SKM-1 treated with dmso at 0.1 percent for 144 hours (cell line): ENCODE data around the gene FBXO47.

Source experiments
- DNase-seq: peaks from one replicate; lab custom pipeline; 2025; ENCODE audit not compliant: unreplicated experiment; lab: John Stamatoyannopoulos, UW

The FBXO47 gene

GRCh38 chr17:38906460-38907228 is 60.6 kb downstream of the FBXO47 start:
- no peak for DNase-seq

DNA sequence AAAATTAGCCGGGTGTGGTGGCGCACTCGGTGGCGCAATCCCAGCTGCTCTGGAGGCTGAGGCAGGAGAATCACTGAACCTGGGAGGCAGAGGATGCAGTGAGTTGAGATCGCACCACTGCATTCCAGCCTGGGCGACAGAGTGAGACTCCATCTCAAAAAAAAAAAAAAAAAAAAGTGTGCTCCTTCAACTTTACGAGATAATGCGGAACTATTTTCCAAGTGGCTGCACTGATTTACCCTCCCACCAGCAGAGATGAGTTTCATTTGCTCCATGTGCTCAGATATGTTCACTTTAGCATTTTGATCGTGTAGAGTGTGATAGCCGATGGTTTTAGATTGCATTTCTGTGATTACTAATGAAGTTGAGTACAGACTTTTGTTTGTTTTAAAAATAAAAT is 61.8 kb downstream of the FBXO47 start:
- DNase-seq: no peak

DNA sequence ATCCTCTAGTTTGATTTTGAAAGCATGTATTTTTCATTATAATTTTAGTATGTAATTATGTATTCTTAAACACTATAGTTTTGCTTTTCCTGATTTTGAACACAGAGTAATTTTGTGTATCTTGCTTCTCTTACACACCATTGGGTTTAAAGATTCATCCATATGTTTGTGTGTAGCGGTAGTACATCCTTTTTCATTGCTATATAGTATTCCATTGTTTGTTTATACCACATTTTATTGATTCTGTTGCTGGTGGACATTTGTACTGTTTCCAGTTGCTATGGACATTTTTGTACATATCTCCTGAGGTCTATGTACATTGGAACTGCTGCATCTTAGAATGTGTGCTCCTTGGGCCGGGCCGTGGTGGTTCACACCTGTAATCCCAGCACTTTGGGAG is 62.3 kb downstream of the FBXO47 start:
- no peak for DNase-seq

GRCh38 chr17:38903404-38903803 is 63.8 kb downstream of the FBXO47 start:
- DNase-seq: no peak

DNA sequence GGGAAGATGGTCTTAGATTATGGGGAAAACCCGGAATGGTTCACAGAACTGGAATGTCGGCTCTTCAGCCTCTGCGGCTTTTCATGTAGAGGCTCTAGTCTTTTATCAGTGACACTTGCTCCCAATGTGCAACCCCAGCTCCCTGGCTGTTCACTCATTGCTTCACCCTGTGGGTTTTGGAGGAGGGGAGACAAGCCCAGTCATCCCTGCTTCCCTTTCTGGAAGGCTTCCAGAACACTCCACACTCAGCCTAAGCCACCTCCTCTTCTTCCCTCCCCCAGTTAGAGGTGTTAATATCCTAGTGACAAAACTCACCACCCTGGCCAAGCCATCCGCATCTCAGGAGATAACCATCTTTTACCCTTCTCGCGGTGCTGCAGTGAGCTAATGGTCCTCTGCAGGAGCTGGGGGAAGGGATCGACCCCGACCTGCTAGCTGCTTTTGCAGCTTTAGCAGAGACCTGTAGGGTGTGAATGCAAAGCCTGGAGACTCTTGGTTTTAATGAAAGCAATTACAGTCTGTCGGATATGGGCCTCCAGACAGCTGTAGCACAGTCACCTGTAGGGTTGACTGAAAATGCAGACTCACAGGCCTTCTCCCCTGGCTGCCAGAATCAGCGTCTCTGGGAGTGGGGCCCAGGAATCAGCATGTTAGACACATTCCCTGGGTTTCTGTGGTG is 66.1 kb downstream of the FBXO47 start:
- peak; percentile 96 for DNase-seq

DNA sequence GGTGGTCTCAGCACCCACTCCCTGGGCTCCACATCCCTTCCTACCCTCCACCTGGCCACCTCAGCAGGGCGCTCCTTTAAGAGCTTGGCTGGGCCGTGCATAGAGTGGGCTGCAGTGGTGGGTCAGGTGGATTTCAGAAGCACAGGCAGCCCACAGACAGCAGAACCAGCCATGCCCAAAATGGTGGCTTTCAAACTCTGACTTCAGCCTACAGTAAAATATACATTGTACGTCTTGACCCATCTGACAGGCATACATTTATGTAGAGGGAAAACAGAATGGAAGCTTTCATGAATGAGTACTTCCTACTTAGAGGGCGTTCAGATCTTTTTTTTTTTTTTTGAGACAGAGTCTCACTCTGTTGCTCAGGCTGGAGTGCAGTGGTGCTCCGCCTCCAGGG is 67.8 kb downstream of the FBXO47 start:
- DNase-seq: no peak

DNA sequence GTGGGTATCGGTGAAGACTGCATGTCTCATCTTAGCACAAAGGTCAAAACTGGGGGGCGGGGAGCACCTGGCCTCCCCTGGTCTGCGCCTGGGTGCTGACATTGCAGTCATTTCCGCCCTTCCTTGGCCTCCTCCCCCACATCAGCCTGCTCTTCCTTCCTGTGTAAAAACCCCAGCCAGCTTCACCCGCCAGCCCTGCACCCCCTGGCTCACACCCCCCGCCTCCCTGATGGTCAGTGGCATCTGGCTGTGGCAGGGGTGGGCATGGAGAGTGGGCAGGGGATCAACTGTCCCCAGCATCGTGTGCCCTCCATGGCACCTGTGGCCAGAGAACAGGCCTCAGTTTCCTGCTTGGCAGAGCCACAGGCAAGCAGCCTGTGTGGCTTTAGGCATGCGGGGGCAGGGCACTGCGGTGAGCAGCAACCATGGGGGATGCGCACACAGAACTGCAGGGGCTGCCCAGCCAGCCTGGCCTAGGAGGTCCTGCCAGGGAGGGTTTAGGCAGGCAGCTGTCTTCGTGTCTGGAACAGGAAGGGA is 68.3 kb downstream of the FBXO47 start:
- peak; percentile 78 for DNase-seq

DNA sequence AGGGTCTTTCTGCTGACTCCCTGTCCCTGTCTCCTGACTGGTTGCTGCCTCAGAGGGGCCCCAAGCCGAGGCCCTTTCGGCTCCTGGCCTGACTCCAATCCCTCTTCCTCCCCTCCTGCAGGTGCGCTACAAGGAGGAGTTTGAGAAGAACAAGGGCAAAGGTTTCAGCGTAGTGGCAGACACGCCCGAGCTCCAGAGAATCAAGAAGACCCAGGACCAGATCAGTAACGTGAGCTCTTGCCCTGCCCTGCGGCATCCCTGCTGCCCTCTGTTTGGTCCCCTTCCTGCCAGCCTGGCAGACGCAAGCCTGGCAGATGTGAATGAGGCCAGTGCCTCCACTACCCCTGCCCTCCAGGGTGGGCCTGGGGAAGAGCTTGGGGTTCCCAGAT is 68.9 kb downstream of the FBXO47 start:
- no peak for DNase-seq

GRCh38 chr17:38897671-38898290 is 69.4 kb downstream of the FBXO47 start:
- no peak for DNase-seq

DNA sequence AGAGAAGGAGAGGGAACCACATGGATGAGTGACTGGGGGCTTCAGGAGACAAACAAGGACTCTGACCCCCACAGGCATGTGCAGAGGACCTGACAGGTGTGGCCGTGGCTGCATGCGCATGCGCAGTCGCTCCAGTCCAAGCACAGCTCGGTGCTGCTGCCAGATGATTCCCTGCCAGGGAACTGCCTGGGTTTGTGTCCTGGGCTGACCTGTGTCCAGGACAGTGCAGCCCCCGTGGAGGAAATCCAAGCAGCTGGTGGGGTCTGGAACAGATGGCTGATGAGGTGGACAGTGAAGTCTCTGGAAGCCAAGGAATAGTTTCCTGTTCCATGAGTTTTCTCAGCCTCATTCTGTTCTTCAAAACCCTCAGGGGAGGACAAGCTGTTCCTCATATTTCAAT is 70.0 kb downstream of the FBXO47 start:
- no peak for DNase-seq

DNA sequence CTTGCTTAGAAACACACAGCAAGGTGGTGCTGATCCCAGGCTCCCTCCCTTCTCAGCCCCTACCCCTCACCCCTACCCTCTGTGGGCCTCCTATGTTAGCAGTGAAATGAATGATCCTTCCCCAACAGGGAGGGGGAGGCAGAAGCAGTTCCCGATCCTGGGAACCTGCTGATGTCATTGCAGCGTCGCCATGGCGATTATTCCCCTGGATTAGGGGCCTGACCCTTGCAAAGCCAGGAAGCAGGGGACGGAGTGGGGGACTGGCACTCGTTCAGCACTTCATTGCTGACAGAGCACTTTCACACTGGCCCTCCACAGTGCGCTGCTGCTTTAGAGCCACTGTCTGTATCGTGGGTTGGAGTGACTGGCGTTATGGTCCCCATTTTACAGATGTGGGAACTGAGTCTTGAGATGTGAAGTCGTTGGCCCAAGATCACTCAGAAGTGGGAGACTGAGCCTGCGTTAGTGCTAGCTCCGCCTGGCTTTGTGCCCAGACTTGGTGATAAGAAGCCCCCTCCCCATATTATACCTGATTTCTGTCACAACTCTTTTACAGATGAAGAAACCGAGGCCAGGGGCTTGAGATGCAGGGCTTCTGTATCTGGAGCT is 70.8 kb downstream of the FBXO47 start:
- DNase-seq: no peak

DNA sequence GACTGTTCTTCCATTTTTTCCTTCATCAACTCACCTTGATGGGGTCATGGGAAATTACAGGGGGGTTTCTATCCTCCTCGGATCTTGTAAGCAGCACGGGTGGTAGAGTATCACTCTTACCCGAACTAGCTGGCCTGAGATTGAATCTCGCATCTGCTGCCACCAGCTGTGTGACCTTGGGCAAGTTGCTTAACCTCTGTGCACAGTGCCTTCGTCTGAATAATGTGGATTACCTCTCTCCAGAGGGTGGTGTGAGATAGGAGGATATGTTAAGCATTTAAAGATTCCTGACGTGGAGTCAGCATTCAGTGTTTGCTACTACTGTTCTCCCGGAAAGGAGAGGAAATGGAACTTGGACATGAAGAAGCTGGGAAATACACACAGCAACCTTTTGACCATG is 72.9 kb downstream of the FBXO47 start:
- DNase-seq: no peak

DNA sequence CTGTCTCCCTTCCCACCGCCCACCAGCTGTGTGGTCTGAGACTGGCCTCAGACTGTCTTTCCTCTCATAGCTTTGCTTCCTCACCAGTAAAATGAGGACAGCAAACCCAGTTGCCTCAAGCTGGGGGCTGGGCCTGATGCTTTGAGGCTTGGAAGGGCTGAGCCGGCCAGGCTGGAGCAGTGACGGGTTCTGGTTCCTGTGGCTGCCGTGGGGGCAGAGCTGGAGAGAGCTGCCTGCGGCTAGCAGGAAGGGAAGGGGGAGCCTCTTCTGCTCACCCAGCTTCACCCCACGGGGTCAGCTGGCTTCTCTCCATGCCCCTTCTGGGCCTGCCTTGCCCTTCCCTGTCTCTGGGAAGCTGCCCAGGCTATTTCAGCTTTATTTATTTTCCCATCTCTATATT is 73.6 kb downstream of the FBXO47 start:
- peak; percentile 77 for DNase-seq

DNA sequence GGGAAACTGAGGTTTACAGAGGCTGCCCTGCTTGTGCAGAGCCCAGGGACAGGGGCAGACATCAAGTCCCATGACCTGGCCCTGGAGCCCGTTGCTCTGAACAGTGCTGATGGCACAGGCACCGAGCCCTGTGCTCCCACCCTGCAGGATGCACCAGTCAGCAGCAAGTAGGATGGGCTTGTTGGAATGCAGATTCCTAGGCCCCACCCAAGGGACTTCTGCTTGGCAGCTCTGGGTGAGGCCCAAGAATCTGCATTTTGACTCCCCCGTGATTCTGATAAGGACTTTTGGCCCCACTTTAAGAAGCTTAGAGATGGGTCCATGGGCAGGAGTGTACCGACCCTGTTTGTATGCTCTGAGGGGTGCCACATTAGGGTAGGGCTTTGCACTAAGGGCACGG is 74.1 kb downstream of the FBXO47 start:
- no peak for DNase-seq

DNA sequence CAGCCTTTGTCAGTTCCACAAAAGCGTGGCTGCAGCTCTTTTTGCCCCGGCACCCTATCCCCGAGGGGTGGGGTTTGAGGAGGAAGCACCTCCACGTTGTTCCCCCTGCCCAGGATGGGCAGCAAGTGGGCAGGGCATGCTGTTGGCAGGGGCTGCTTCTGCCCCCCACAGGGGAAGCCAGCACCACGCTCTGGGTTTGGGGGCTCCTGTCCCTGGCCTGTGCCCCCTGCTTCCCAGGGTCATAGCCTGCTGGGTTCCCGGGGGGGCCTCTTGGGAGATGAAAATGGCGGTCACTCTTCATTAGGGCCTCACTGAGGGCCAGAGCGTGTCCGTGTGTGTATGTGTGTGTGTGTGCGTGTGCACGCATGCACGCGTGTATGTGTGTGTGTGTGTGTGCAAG is 74.6 kb downstream of the FBXO47 start:
- DNase-seq: no peak

GRCh38 chr17:38892083-38892482 is 75.1 kb downstream of the FBXO47 start:
- DNase-seq: no peak

DNA sequence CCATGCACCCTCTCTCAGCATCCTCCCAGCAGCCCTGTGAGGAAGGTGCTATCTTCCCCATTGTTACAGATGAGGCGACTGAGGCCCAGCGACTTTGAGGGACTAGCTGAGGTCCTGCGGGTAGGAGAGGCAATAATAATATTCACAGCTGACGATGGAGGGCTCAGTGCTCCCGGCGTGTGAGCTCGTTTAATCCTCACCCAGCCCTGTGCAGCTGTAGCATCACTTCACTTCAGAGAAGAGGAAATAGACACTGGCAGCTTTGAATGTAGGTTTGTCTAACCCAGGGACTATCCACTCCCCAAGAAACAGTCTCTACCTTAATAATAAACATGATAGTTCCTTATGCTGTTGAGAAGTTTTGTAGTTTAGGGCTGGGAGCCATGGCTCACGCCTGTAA is 75.8 kb downstream of the FBXO47 start:
- no peak for DNase-seq

DNA sequence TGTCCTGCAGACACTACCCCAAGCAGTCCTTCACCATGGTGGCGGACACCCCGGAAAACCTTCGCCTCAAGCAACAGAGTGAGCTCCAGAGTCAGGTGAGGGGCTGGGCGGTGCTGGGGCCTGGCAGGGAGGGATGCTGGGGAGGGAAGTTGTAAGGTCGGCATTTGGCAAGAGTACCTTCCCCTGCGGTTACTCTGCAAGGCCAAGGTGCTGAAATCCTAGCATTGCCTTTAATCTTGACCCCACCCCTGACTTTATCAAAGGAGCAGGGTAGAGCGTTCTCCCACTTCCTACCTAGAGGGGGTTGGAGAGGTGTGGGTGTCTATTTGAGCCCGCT is 76.8 kb downstream of the FBXO47 start:
- DNase-seq: no peak

DNA sequence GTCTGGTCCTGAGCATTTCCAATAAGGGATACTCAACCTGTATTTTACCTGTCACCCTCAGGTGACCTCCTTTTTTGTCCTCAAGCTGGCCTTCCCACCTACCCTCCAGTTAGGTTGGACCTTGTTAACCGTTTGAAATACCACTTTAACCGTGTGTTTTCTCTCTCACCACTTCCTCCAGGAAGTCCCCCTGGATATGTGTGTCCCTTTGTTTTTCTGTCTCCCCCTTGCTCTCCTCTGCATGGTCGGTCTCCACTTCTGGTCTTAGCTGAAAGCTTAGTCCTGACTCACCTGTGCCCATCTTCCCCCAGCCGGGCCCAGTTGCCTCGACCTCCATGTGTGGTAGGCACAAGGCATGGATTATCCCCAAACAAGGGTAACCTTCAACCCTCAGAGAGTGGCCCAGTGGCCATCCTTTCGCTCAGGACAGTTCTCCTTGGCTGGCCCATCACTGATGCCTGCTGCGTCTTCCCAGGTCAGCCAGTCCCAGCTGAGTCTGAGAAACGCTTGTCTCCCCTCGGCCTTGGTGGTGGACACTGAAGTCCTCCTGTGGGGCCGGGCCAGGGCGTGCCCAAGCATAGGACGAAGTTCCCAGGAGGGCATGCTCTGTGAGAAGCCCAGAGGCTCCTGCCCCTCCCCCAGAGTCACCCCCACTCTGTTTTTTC is 77.3 kb downstream of the FBXO47 start:
- DNase-seq: no peak

DNA sequence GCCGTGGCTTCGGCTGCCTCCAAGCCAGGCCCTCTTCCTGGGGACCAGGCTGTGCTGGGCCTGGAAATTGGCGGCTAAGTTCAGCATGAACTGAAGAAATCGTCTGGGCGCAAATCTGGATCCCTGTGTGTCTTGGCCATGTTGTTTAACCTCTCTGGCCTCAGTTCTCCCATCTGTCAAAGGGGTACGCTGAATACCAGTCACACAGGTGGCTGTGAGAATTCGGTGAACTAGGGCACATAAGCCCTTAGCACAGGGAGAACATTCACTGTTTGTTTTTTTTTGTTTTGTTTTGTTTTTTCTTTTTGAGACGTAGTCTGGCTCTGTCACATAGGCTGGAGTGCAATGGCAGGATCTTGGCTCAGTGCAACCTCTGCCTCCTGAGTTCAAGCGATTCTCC is 78.4 kb downstream of the FBXO47 start:
- DNase-seq: no peak

DNA sequence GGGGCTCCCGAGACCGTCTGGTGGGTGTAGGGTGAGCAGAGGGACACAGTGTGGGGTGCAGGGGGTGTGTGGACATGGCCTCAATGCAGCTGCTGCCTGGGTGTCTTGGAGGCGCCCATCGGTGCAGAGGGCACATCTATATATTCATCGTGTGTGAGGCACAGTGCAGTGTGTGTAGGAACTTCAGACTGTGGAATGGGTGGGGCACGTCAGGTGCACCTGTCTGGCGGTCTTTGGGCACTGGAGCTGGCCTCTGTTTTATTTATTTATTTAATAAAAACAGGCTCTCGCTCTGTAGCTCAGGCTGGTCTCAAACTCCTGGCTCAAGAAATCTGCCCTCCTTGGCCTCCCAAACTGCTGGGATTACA is 80.6 kb downstream of the FBXO47 start:
- no peak for DNase-seq
